OCI-LY3 (cell line): ENCODE data around the gene NHEJ1.

ENCODE experiments used
- H2AFZ ChIP-seq: fragments of 200-600, 300-600 bp; shearing (Covaris generic); 2 replicates; pipeline ENCODE4 v1.6.0; 2014; ENCODE audit warnings: antibody characterized with exemption, low read depth, low read length
- H3K27ac ChIP-seq: fragments of 200-600, 300-600 bp; sonication (generic); 2 replicates; pipeline ENCODE4 v1.5.1; 2014; ENCODE audit warnings: mild to moderate bottlenecking, low read length, moderate library complexity, mixed read lengths
- H3K27me3 ChIP-seq: fragments of 200-600, 300-600 bp; sonication (generic); 2 replicates; pipeline ENCODE4 v1.6.1; 2014; ENCODE audit warnings: low read depth, low read length, mixed read lengths
- H3K36me3 ChIP-seq: fragments of 200-600, 300-600 bp; sonication (generic); replicated peaks from 2 replicates; pipeline ENCODE3; 2014; ENCODE audit warnings: low read depth, low read length, mixed read lengths
- H3K4me1 ChIP-seq: fragments of 300-600, 200-600 bp; sonication (generic); 2 replicates; pipeline ENCODE4 v1.6.1; 2014; ENCODE audit warnings: low read length, mixed read lengths
- H3K4me2 ChIP-seq: fragments of 200-600, 300-600 bp; sonication (generic); 2 replicates; pipeline ENCODE4 v1.6.1; 2014; ENCODE audit warnings: low read length, mixed read lengths
- H3K4me3 ChIP-seq: fragments of 300-600, 200-600 bp; sonication (generic); 2 replicates; pipeline ENCODE4 v1.5.1; 2014; ENCODE audit warnings: antibody characterized with exemption, mild to moderate bottlenecking, low read length, moderate library complexity
- H3K79me2 ChIP-seq: fragments of 300-600, 200-600 bp; shearing (Covaris generic); 2 replicates; pipeline ENCODE4 v1.6.1; 2014; ENCODE audit warnings: mild to moderate bottlenecking, low read length, mixed read lengths
- H3K9ac ChIP-seq: fragments of 300-600, 200-600 bp; shearing (Covaris generic); 2 replicates; pipeline ENCODE4 v1.6.0; 2014; ENCODE audit warnings: mild to moderate bottlenecking, low read length, moderate library complexity
- H3K9me3 ChIP-seq: fragments of 200-600, 300-600 bp; shearing (Covaris generic); 2 replicates; pipeline ENCODE4 v1.6.1; 2014; ENCODE audit warnings: low read length, mixed read lengths; ENCODE audit not compliant: insufficient read depth
- H4K20me1 ChIP-seq: fragments of 200-600, 300-600 bp; sonication (generic); 2 replicates; pipeline ENCODE4 v1.6.1; 2016; ENCODE audit warnings: low read length, mixed read lengths; ENCODE audit not compliant: insufficient read depth
- CTCF ChIP-seq: fragments of 200-600, 300-600 bp; sonication (generic); IDR thresholded peaks from 2 replicates; pipeline ENCODE4 v1.5.1; 2014; ENCODE audit warnings: antibody characterized with exemption, low read length, low read depth
- EZH2phosphoT487 ChIP-seq: fragments of 200-600 bp; shearing (Covaris generic); IDR thresholded peaks from 2 replicates; pipeline ENCODE4 v1.6.1; 2018; ENCODE audit warnings: antibody characterized with exemption, mixed run types, low read depth

Gene NHEJ1

GRCh38 chr2:219094171-219094570 lies 66.4 kb downstream of the NHEJ1 start:
- no peak overlapping the region for H3K27ac ChIP-seq
- H4K20me1 ChIP-seq = no peaks in the 10 kb centered on the region
- no peak overlapping the region for H3K4me3 ChIP-seq
- H3K79me2 ChIP-seq = no peaks in the 10 kb centered on the region
- no peak overlapping the region for H3K9ac ChIP-seq
- no peaks in the 10 kb centered on the region for H3K4me1 ChIP-seq
- no peaks in the 10 kb centered on the region for H3K9me3 ChIP-seq
- no peaks in the 10 kb centered on the region for H3K36me3 ChIP-seq
- H2AFZ ChIP-seq = no peak overlapping the region
- no peaks in the 10 kb centered on the region for H3K27me3 ChIP-seq
- TF ChIP-seq CTCF = no peak
- no peak for TF ChIP-seq EZH2phosphoT487
- H3K4me2 ChIP-seq = no peak overlapping the region

- Histone ChIP-seq H4K20me1 (no peaks in the 10 kb centered on the region), H3K9me3 (no peaks in the 10 kb centered on the region), H3K27me3 (no peaks in the 10 kb centered on the region), H3K36me3 (no peaks in the 10 kb centered on the region), H3K4me3 (no peak overlapping the region), H3K27ac (no peak overlapping the region), H3K4me2 (no peak overlapping the region), H3K9ac (no peak overlapping the region), H2AFZ (no peak overlapping the region), H3K4me1 (peaks cover 17% of the 10 kb centered on the region), H3K79me2 (no peaks in the 10 kb centered on the region)
- TF ChIP-seq CTCF (no peak), EZH2phosphoT487 (no peak)
Observed at GRCh38 chr2:219090436-219091299, 69.9 kb downstream of the NHEJ1 start.

GRCh38 chr2:219089330-219089729 lies 71.3 kb downstream of the NHEJ1 start:
- no peaks in the 10 kb centered on the region for H3K27me3 ChIP-seq
- H4K20me1 ChIP-seq = no peaks in the 10 kb centered on the region
- H3K4me3 ChIP-seq = no peak overlapping the region
- no peak for TF ChIP-seq EZH2phosphoT487
- no peak for TF ChIP-seq CTCF
- H3K4me2 ChIP-seq = no peak overlapping the region
- no peak overlapping the region for H3K9ac ChIP-seq
- H3K9me3 ChIP-seq = no peaks in the 10 kb centered on the region
- peaks cover 17% of the 10 kb centered on the region for H3K4me1 ChIP-seq
- no peak overlapping the region for H2AFZ ChIP-seq
- H3K79me2 ChIP-seq = no peaks in the 10 kb centered on the region
- H3K36me3 ChIP-seq = no peaks in the 10 kb centered on the region
- no peak overlapping the region for H3K27ac ChIP-seq

- Histone ChIP-seq H3K4me1 (peaks cover 17% of the 10 kb centered on the region), H3K36me3 (no peaks in the 10 kb centered on the region), H3K9me3 (no peaks in the 10 kb centered on the region), H3K4me2 (peak overlapping the region; percentile 50; the same call in 1 of the 2 replicates), H4K20me1 (no peaks in the 10 kb centered on the region), H3K4me3 (no peak overlapping the region), H3K9ac (no peak overlapping the region), H3K79me2 (no peaks in the 10 kb centered on the region), H2AFZ (no peak overlapping the region), H3K27me3 (no peaks in the 10 kb centered on the region), H3K27ac (no peak overlapping the region)
- TF ChIP-seq CTCF (no peak), EZH2phosphoT487 (no peak)
Observed at GRCh38 chr2:219087848-219088247, 72.8 kb downstream of the NHEJ1 start.
